HepG2 (cell line): Measurements from ENCODE around the gene HSPB6. TPM values are rescaled to one million over a fixed set of nuclear protein-coding genes. Genes with fewer than 3 reads are reported as not detected.

Experiments
- ATF1 ChIP-seq: IDR thresholded peaks from 2 replicates; pipeline ENCODE4 v1.6.1; 2016; ENCODE audit warnings: mild to moderate bottlenecking, control low read depth
- CEBPB ChIP-seq: IDR thresholded peaks from 2 replicates; pipeline ENCODE4 v1.6.1; 2011; ENCODE audit warnings: low read depth, low read length, improper control_type of control experiment, borderline replicate concordance
- E2F2 ChIP-seq: sonication (generic); formaldehyde crosslinking; IDR thresholded peaks from 2 replicates; pipeline ENCODE4 v1.4.0; 2020; ENCODE audit warnings: missing genetic modification reagents, borderline replicate concordance
- ETV5 ChIP-seq: IDR thresholded peaks from 2 replicates; pipeline ENCODE4 v1.6.1; 2018; ENCODE audit warnings: missing biosample characterization, missing genetic modification reagents, inconsistent platforms, borderline replicate concordance
- FOSL1 ChIP-seq: sonication (generic); formaldehyde crosslinking; IDR thresholded peaks from 2 replicates; pipeline ENCODE4 v1.9.0; 2021; ENCODE audit warnings: missing genetic modification reagents, borderline replicate concordance
- GMEB1 ChIP-seq: sonication (generic); formaldehyde crosslinking; IDR thresholded peaks from 2 replicates; pipeline ENCODE4 v1.5.1; 2020; ENCODE audit warnings: missing genetic modification reagents, mild to moderate bottlenecking, borderline replicate concordance
- HMGA1 ChIP-seq: sonication (generic); formaldehyde crosslinking; conservative IDR thresholded peaks from 2 replicates; pipeline ENCODE4 v1.4.0; 2020; ENCODE audit warnings: missing genetic modification reagents
- KDM5A ChIP-seq: fragments of 200-600 bp; sonication (generic); IDR thresholded peaks from 2 replicates; pipeline ENCODE4 v1.7.0; 2018; ENCODE audit warnings: antibody characterized with exemption, mild to moderate bottlenecking, low read length, borderline replicate concordance
- KMT2B ChIP-seq: IDR thresholded peaks from 2 replicates; pipeline ENCODE4 v1.6.1; 2016; ENCODE audit warnings: missing genetic modification reagents, missing compliant biosample characterization
- MXD4 ChIP-seq: IDR thresholded peaks from 2 replicates; pipeline ENCODE4 v1.6.1; 2016; ENCODE audit warnings: mild to moderate bottlenecking, missing biosample characterization, missing genetic modification reagents
- NCOR1 ChIP-seq: fragments of 200-600 bp; sonication (generic); IDR thresholded peaks from 2 replicates; pipeline ENCODE4 v1.7.0; 2017; ENCODE audit warnings: antibody characterized with exemption, low read length, borderline replicate concordance
- NRL ChIP-seq: sonication (generic); formaldehyde crosslinking; IDR thresholded peaks from 2 replicates; pipeline ENCODE4 v1.5.0; 2020; ENCODE audit warnings: missing genetic modification reagents, mild to moderate bottlenecking, moderate library complexity, borderline replicate concordance
- POLR2G ChIP-seq: fragments of 200-400 bp; formaldehyde crosslinking; IDR thresholded peaks from 2 replicates; pipeline ENCODE4 v1.6.1; 2018; ENCODE audit warnings: mild to moderate bottlenecking, low read depth, low read length, moderate library complexity
- RELA ChIP-seq: sonication (generic); formaldehyde crosslinking; IDR thresholded peaks from 2 replicates; pipeline ENCODE4 v1.4.0; 2020; ENCODE audit warnings: missing genetic modification reagents
- SOX5 ChIP-seq: IDR thresholded peaks from 2 replicates; pipeline ENCODE4 v1.6.1; 2016; ENCODE audit warnings: borderline replicate concordance
- TBX2 ChIP-seq: sonication (generic); formaldehyde crosslinking; IDR thresholded peaks from 2 replicates; pipeline ENCODE4 v1.5.0; 2020; ENCODE audit warnings: missing genetic modification reagents, mild to moderate bottlenecking, borderline replicate concordance
- TRAFD1 ChIP-seq: sonication (generic); formaldehyde crosslinking; IDR thresholded peaks from 2 replicates; pipeline ENCODE4 v1.5.1; 2020; ENCODE audit warnings: missing genetic modification reagents, mild to moderate bottlenecking, borderline replicate concordance
- ZFX ChIP-seq: sonication (generic); formaldehyde crosslinking; IDR thresholded peaks from 2 replicates; pipeline ENCODE4 v1.4.0; 2020; ENCODE audit warnings: mild to moderate bottlenecking, low read depth, missing genetic modification reagents, moderate library complexity
- ZNF24 ChIP-seq: fragments of 450-650 bp; IDR thresholded peaks from 2 replicates; pipeline ENCODE4 v1.6.1; 2017; ENCODE audit warnings: antibody characterized with exemption, mild to moderate bottlenecking
- ZNF383 ChIP-seq: sonication (generic); formaldehyde crosslinking; IDR thresholded peaks from 2 replicates; pipeline ENCODE4 v1.4.0; 2020; ENCODE audit warnings: missing genetic modification reagents, mild to moderate bottlenecking, borderline replicate concordance
- ZNF556 ChIP-seq: sonication (generic); formaldehyde crosslinking; IDR thresholded peaks from 2 replicates; pipeline ENCODE4 v1.4.0; 2020; ENCODE audit warnings: mild to moderate bottlenecking, missing genetic modification reagents, borderline replicate concordance
- ZNF564 ChIP-seq: sonication (generic); formaldehyde crosslinking; IDR thresholded peaks from 2 replicates; pipeline ENCODE4 v1.8.1; 2023; ENCODE audit warnings: mild to moderate bottlenecking, missing genetic modification reagents
- ZNF567 ChIP-seq: sonication (generic); formaldehyde crosslinking; IDR thresholded peaks from 2 replicates; pipeline ENCODE4 v1.8.1; 2023; ENCODE audit warnings: mild to moderate bottlenecking, missing genetic modification reagents, borderline replicate concordance
- ZNF670 ChIP-seq: sonication (generic); formaldehyde crosslinking; IDR thresholded peaks from 2 replicates; pipeline ENCODE4 v1.8.0; 2022; ENCODE audit warnings: mild to moderate bottlenecking, missing genetic modification reagents, borderline replicate concordance
- ZSCAN12 ChIP-seq: sonication (generic); formaldehyde crosslinking; IDR thresholded peaks from 2 replicates; pipeline ENCODE4 v1.9.0; 2021; ENCODE audit warnings: mild to moderate bottlenecking, missing genetic modification reagents
- polyA plus RNA-seq, 8 experiments: library from polyadenylated mRNA; depleted of rRNA in 3 of 8; stranded (reverse) in 7 of 8; unstranded in 1 of 8; fragments of >200 nt; fragmentation: Illumina TruSeq in 4 of 8; extraction: Trizol in 4 of 8; gene quantifications; 2 replicates each; pipeline versions ENCODE4 v1.2.1 to v1.2.3, GENCODE V29; 2011 to 2016; ENCODE audit warnings: low read depth in 4 of 8, missing spikeins in 1 of 8, mixed read lengths in 1 of 8; ENCODE audit not compliant: insufficient read depth in 1 of 8
- total RNA-seq, 5 experiments: library from RNA; depleted of rRNA; stranded (reverse); fragments of >200 nt; fragmentation: Illumina TruSeq; extraction: Trizol; gene quantifications; 2 replicates each; pipeline ENCODE4 v1.2.3, GENCODE V29; 2016; ENCODE audit warnings: low read depth in 1 of 5

Gene HSPB6
- total and polyA plus RNA-seq, 2 of the 13 experiments (the other 11 are each of a cell fraction or from before 2014, with no cell fraction given) = 0.18 TPM; not detected in 1

GRCh38 chr19:35757749-35758608 is 1.1 kb upstream of the HSPB6 start, which contains the start of gene PROSER3 (continued):
- TF ChIP-seq GMEB1 (CRISPR knock-in tag) (no peak), ZNF383 (no peak), CEBPB (no peak), ZNF556 (CRISPR knock-in tag) (no peak), NRL (peak; percentile 80), MXD4 (CRISPR knock-in tag) (peak; percentile 66; the same call in 1 of the 2 replicates), ETV5 (CRISPR knock-in tag) (peak; percentile 86), NCOR1 (no peak), ZSCAN12 (CRISPR knock-in tag) (no peak), POLR2G (peak; percentile 65), RELA (CRISPR knock-in tag) (no peak), SOX5 (CRISPR knock-in tag) (0 out of 2 replicates have a peak, but pooled peaks have one; percentile 16), ZNF564 (CRISPR knock-in tag) (no peak), KMT2B (CRISPR knock-in tag) (no peak), ZFX (CRISPR knock-in tag) (peak; percentile 80), TBX2 (CRISPR knock-in tag) (no peak; the same call in 1 of the 2 replicates), ATF1 (CRISPR knock-in tag) (peak; percentile 66), E2F2 (CRISPR knock-in tag) (peak; percentile 89; the same call in 1 of the 2 replicates), FOSL1 (CRISPR knock-in tag) (no peak), ZNF24 (no peak), TRAFD1 (CRISPR knock-in tag) (0 out of 2 replicates have a peak, but pooled peaks have one; percentile 43), ZNF670 (no peak), KDM5A (peak; percentile 86), ZNF567 (CRISPR knock-in tag) (peak; percentile 88; the same call in 1 of the 2 replicates), HMGA1 (no peak)
